ENCODE results near the gene B3GAT3. TPM values are rescaled to one million over a fixed set of nuclear protein-coding genes. Genes with fewer than 3 reads are reported as not detected.
A peak's percentile ranks its signal among the peaks of the same experiment; 100 is the strongest.
"Not testable (repeated sequence)": the region's sequence is repeated elsewhere in the genome, so short reads cannot be mapped to it uniquely, and the experiment has no call there.

The B3GAT3 gene
- total RNA-seq, 2 experiments from 2014 or later, result 64.5 to 69.7 TPM

DNA sequence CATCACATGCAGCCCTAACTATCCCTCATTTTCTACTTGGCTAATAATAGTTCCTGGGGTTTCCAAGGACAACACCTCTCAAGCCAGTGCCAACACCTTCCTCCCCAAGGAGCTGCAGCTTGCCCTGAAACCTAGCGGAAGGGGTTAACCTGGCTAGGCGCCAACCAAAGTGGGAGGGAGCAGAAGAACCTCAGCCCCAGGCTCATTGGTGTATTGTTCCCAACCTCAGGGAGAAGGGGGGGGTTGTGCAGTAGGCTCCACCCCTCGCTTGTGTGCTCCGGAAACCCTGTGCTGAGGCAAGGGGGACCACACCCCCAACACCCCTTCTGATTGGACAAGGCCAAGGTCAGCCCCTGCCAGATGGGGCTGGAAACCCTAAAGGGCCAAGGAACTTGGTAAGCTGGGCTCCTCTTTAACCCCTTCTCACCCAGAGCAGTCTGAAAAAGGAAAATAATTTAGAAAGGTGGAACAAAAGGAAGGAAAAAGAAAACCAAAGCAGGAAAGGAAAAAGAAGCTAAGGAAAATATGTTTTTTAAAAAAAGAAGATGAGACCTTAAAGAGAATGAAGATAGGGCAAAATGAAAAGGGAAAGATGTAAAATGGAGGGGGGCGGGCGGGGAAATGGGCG lies 22.6 kb downstream of the B3GAT3 start:
- peak overlapping the region; percentile 97 for H3K4me3 Mint-ChIP-seq
- peaks cover 62% of the 10 kb centered on the region for H3K4me1 Mint-ChIP-seq
- peak; percentile 75 for ATAC-seq

DNA sequence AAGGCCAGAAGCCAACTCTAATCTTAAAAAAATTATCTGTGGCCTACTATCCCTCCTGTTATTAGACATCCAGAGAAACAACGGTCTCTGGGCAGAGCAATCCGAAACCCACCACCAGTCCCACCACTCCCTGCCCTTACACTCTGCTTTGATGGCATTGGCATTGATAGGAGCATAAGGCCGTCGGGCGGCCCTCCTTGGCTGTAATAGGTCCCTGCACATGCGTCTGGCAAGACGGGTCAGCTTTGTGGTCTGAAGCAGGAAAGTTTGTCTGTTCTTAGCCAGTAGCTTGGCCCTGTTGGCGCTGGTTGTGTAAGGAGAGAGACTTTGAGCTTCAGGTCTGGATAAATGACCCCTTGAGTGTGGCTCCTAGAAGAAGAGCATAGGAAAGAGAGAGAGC lies 26.7 kb downstream of the B3GAT3 start:
- Mint-ChIP-seq H3K27me3 (no peaks in the 10 kb centered on the region), H3K27ac (no peak overlapping the region), H3K36me3 (peaks cover 67% of the 10 kb centered on the region), H3K9me3 (ENCODE audit: low read depth) (no peaks in the 10 kb centered on the region), H3K4me1 (peaks cover 75% of the 10 kb centered on the region), H3K4me3 (no peak overlapping the region)
- no peak for DNase-seq
- ATAC-seq, result no peak
- CTCF ChIA-PET, result interaction anchor here (1.4 to 6.0 kb wide), 4 partner anchors 16 to 76 kb away, joined by 4 to 54 read pairs (median 28); partner anchors contain the start of genes EML3, LBHD1, ROM1 and UQCC3

More for the DNA sequence above, 22.6 kb downstream of the B3GAT3 start:
- peaks cover 74% of the 10 kb centered on the region for H3K36me3 Mint-ChIP-seq
- DNase-seq, result peak; percentile 99
- no peaks in the 10 kb centered on the region for H3K9me3 Mint-ChIP-seq (ENCODE audit: low read depth)
- H3K27me3 Mint-ChIP-seq, result no peaks in the 10 kb centered on the region
- CTCF ChIA-PET, result interaction anchor here (0.6 to 4.9 kb wide), 9 partner anchors 7 to 1031 kb away, joined by 3 to 34 read pairs (median 3); partner anchors contain the start of genes GANAB, LBHD1, TUT1 and UQCC3
- peak overlapping the region; percentile 94 for H3K27ac Mint-ChIP-seq

DNA sequence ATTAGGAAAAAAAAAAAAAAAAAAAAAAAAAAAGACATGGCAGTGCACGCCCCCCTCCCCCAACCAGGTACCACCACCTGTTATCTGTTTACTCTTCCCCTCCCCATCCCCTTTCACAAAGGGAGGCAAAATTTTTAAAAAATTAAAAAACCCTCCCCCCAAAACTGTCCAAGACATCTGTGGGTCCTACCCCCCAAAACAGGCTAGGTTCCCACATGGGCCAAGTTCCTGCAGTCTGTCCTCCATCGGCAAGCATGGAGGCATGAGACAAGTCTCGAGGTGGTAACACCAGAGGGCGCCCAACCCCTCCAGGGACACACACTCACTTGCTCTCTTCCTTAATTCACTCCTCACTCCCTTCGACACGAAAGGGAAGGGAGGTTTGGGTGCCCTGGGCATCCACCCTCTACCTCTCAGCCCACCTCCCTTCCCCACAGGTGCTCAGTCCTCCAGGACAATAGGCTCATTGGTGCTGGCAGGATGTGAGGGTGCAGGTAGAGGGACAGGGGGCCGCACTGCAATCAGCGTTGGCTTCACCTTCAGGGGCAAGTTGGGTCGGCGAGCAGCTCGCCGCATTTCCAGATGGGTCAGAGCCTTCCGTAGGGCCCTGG lies 28.2 kb downstream of the B3GAT3 start:
- H3K4me3 Mint-ChIP-seq, result peak overlapping the region; percentile 34
- H3K27ac Mint-ChIP-seq, result peak overlapping the region; percentile 83
- no peaks in the 10 kb centered on the region for H3K27me3 Mint-ChIP-seq
- peak; percentile 91 for DNase-seq
- CTCF ChIA-PET, result interaction anchor here (0.6 to 6.0 kb wide), 22 partner anchors 7 to 236 kb away, joined by 3 to 54 read pairs (median 5); partner anchors contain the start of genes B3GAT3, C11orf98, CSKMT and EEF1G
- ATAC-seq, result peak; percentile 37
- H3K36me3 Mint-ChIP-seq, result peaks cover 58% of the 10 kb centered on the region
- peaks cover 68% of the 10 kb centered on the region for H3K4me1 Mint-ChIP-seq
- no peaks in the 10 kb centered on the region for H3K9me3 Mint-ChIP-seq (ENCODE audit: low read depth)

DNA sequence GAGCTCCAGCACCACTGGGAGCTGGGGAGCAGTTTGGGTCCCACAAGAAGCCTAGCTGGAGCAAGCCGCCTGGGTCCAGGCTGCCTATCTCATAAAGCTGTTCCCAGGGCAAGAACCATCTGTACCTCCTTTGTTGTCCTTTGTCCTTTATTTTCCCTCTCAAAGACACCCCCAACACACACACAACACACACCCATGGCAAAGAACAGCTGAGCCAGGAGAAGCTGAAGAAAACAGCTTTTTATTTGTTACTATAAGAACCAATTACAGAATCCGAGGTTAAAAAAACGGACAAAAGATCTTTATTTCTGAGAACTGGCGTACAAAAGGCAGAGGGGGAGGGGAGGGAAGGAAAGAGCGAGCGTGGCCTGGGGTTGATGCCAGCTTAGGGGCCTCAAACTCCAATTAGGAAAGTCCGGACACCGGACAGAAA lies 28.8 kb downstream of the B3GAT3 start:
- Mint-ChIP-seq H3K9me3 (ENCODE audit: low read depth) (no peaks in the 10 kb centered on the region), H3K27me3 (no peaks in the 10 kb centered on the region), H3K4me1 (peaks cover 62% of the 10 kb centered on the region), H3K27ac (peak overlapping the region; percentile 90), H3K4me3 (no peak overlapping the region), H3K36me3 (peaks cover 56% of the 10 kb centered on the region)
- no peak for DNase-seq
- ATAC-seq, result no peak
- CTCF ChIA-PET, result interaction anchor here (0.6 to 6.0 kb wide), 24 partner anchors 8 to 201 kb away, joined by 3 to 54 read pairs (median 7); partner anchors contain the start of genes B3GAT3, C11orf98, CSKMT and EEF1G

DNA sequence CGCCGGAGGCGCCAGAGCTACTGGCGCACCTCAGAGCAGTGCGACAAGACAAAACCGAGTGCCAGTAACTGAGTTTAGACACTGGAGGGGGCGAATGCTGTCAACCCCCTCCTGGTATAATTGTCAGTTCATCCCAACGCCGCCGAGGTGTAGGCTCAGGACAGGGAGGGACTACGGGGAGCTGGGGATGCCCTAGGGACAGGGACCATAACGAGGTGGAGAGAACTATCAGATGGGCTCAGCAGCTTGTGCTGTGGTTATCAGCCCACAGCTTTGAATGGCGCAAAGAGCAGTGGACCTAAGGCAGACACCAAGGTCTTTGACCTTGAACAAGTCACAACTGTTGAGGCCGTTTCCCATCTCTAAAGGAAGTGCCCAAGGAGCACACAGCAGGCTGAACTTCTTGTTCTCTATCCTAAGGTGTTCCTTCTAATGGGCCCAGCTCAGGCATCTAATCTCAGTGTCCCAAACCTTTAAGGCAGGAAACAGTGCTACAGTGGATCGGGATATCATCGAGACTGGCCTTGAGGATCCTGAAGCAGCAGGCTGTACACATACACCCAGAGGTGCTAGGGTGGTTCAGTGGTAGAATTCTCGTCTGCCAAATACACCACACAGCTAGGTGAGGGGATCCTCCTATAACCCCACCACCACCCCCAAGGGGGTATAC lies 29.5 kb downstream of the B3GAT3 start:
- no peak for ATAC-seq

DNA sequence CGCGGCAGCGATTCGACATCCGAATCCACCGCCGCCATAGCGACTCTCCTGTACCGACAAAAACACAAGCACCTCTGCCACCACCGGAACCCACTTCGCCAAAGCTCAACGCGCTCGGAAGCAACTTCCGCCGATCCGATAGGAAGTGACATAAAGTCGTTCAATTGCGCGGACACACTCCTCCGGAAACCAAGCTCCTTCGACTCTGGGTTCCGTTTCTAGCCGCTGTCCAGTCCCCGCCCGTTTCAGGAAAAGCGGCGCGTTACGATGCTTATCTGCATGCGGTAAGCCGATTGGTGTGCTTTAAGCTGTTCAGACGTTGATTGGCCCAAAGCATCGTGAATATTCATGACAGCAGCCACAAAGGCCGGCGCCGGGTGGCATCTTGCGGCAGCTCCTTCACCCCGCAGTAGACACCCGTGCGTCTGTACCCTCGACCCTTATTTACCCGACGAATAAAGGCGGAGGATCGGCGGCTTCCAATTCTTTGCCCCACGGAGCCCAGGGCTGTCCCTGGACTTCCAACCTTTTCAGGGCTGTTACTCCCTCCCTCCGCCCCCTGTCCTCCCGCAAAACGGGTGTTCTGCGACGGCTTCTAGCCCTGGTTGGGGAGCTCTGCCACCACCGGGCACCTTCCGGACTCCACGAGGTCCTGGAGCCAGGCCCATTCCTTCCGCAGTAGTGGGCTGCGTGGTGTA lies 30.2 kb downstream of the B3GAT3 start, which contains the start of gene TUT1:
TUT1 (minus strand) TSS at position 76 of the 698 bp plus-strand sequence; CDS start at position 38, 38 bp downstream.
- H3K36me3 Mint-ChIP-seq, result peaks cover 47% of the 10 kb centered on the region
- H3K4me1 Mint-ChIP-seq, result peaks cover 51% of the 10 kb centered on the region

More for the DNA sequence above, 29.5 kb downstream of the B3GAT3 start:
- no peak for DNase-seq
- Mint-ChIP-seq H3K27me3 (no peaks in the 10 kb centered on the region), H3K27ac (peak overlapping the region; percentile 90), H3K36me3 (peaks cover 52% of the 10 kb centered on the region), H3K4me3 (peak overlapping the region; percentile 99), H3K4me1 (peaks cover 55% of the 10 kb centered on the region), H3K9me3 (ENCODE audit: low read depth) (no peaks in the 10 kb centered on the region)
- CTCF ChIA-PET, result interaction anchor here (0.7 to 6.0 kb wide), 47 partner anchors 8 to 944 kb away, joined by 3 to 54 read pairs (median 5); partner anchors contain the start of genes B3GAT3, C11orf98, CSKMT and EEF1G

GRCh38 chr11:62588966-62589637 lies 32.7 kb downstream of the B3GAT3 start:
- DNase-seq (no peak), ATAC-seq (no peak)
- Mint-ChIP-seq H3K4me1 (peaks cover 38% of the 10 kb centered on the region), H3K36me3 (peaks cover 30% of the 10 kb centered on the region), H3K27me3 (no peaks in the 10 kb centered on the region), H3K4me3 (peak overlapping the region; percentile 7), H3K9me3 (ENCODE audit: low read depth) (no peaks in the 10 kb centered on the region), H3K27ac (no peak overlapping the region)
- CTCF ChIA-PET, result interaction anchor here (1.1 to 2.1 kb wide), 5 partner anchors 12 to 164 kb away, joined by 3 to 7 read pairs (median 5); partner anchors contain the start of genes EEF1G and EML3

More for the DNA sequence above, 30.2 kb downstream of the B3GAT3 start, which contains the start of gene TUT1:
- no peaks in the 10 kb centered on the region for H3K27me3 Mint-ChIP-seq
- ATAC-seq (peak; percentile 92), DNase-seq (peak; percentile 99)
- H3K9me3 Mint-ChIP-seq (ENCODE audit: low read depth), result no peaks in the 10 kb centered on the region
- peak within 1 kb of the TSS; percentile 99 for H3K4me3 Mint-ChIP-seq
- CTCF ChIA-PET, result interaction anchor here (0.8 to 6.0 kb wide), 43 partner anchors 9 to 945 kb away, joined by 3 to 54 read pairs (median 5); partner anchors contain the start of genes B3GAT3, C11orf98, CSKMT and EEF1G
- peak within 1 kb of the TSS; percentile 90 for H3K27ac Mint-ChIP-seq

- H3K9me3 Mint-ChIP-seq (ENCODE audit: low read depth); DNase-seq; H3K27ac Mint-ChIP-seq; H3K27me3 Mint-ChIP-seq; ATAC-seq; H3K4me3 Mint-ChIP-seq: not testable (repeated sequence)
- Mint-ChIP-seq H3K36me3 (peaks cover 30% of the 10 kb centered on the region), H3K4me1 (peaks cover 10% of the 10 kb centered on the region)
- CTCF ChIA-PET, result interaction anchor here (1.1 to 1.2 kb wide), 2 partner anchors 157 to 161 kb away, joined by 3 read pairs; no protein-coding TSS in a partner anchor
Measured at GRCh38 chr11:62585356-62585755, 36.4 kb downstream of the B3GAT3 start.

DNA sequence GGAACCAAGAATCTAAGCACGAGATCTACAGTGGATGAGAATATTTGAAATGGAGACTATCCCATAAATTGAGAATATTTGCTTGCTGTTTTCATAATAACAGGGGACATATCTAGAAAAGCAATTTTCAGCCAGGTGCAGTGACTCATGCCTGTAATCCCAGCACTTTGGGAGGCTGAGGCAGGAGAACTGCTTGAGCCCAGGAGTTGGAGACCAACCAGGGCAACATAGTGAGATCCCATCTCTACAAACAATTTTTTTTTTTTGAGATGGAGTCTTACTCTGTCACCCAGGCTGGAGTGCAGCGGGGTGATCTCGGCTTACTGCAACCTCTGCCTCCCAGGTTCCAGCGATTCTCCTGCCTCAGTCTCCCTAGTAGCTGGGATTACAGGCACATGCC lies 40.1 kb downstream of the B3GAT3 start:
- DNase-seq; H3K27ac Mint-ChIP-seq; H3K4me1 Mint-ChIP-seq; ATAC-seq; H3K4me3 Mint-ChIP-seq; H3K27me3 Mint-ChIP-seq; H3K9me3 Mint-ChIP-seq (ENCODE audit: low read depth): not testable (repeated sequence)
- CTCF ChIA-PET, result interaction anchor here (2.5 kb wide), 1 partner anchor 10 kb away, joined by 8 read pairs; the partner anchor contains the start of gene TUT1
- H3K36me3 Mint-ChIP-seq, result peaks cover 24% of the 10 kb centered on the region

DNA sequence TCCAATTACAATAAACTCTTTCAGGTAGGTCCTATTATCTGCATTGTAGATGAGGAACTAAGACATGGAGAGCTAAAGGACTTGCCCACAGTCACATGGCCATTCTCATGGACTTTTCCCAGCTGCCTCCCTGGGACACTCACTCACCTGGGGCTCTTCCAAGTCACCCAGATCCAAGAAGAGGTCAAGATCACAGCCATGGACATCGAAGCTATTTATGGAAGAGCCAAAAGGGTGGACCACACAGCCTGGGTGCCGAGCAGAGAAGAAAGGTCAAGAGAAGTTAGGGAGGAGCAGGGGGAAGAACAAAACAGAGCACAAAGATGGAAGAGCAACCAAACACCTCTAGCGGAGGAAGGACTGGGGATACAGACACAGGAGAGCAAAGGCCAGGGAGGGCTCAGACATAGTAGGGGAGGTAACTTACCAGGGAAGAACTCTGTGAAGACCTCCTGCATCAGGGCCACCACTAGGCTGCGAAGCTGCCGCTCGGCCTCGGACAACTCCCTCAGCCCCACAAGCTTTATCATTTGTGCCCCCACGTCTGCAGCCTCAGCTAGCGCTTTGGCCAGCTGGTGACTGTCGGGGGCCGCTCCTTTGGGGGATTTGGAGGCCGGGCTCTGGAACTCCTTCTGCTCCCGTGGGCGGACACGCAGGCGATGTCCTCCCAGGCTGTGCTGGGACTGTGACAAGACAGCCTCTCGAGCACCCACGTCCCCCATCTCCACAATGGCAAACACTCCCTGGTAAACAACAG lies 40.6 kb downstream of the B3GAT3 start:
- ATAC-seq (no peak), DNase-seq (no peak)
- no peak overlapping the region for H3K27ac Mint-ChIP-seq
- H3K36me3 Mint-ChIP-seq, result peaks cover 24% of the 10 kb centered on the region
- no peaks in the 10 kb centered on the region for H3K4me1 Mint-ChIP-seq
- no peak overlapping the region for H3K4me3 Mint-ChIP-seq
- no peaks in the 10 kb centered on the region for H3K27me3 Mint-ChIP-seq
- CTCF ChIA-PET, result interaction anchor here (2.5 kb wide), 1 partner anchor 10 kb away, joined by 8 read pairs; the partner anchor contains the start of gene TUT1
- no peaks in the 10 kb centered on the region for H3K9me3 Mint-ChIP-seq (ENCODE audit: low read depth)

DNA sequence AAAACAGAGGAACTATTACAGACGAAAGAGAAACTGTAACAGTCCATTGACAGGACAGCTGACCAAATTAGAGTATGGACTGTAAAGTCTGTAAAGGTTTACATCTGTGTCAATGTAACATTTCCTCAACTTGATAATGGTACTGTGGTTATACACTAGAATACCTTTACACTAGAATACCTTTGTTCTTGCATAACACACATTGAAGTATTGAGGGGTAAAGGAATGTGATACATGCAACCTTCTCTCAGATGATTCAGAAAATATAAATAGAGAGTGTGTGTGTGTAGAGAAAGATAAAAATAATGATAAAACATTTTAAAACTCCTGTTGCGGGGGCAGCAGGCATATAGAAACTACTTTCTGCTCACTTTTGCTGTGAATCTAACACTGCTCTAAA lies 42.5 kb downstream of the B3GAT3 start:
- peaks cover 13% of the 10 kb centered on the region for H3K4me1 Mint-ChIP-seq
- H3K27me3 Mint-ChIP-seq, result no peaks in the 10 kb centered on the region
- peaks cover 24% of the 10 kb centered on the region for H3K36me3 Mint-ChIP-seq
- CTCF ChIA-PET, result interaction anchor here (0.9 to 1.6 kb wide), 3 partner anchors 12 to 155 kb away, joined by 4 to 5 read pairs (median 5); partner anchors contain the start of gene TUT1
- no peak overlapping the region for H3K27ac Mint-ChIP-seq
- H3K9me3 Mint-ChIP-seq (ENCODE audit: low read depth), result no peaks in the 10 kb centered on the region
- no peak for DNase-seq
- no peak for ATAC-seq
- H3K4me3 Mint-ChIP-seq, result no peak overlapping the region
